Glomerular endothelial cell (primary cell): ENCODE measurements around the gene MARCKSL1. TPM values are rescaled to one million over a fixed set of nuclear protein-coding genes. Genes with fewer than 3 reads are reported as not detected.
A peak's percentile ranks its signal among the peaks of the same experiment; 100 is the strongest.

ENCODE experiments used
- DNase-seq: peaks from one replicate; pipeline ENCODE4 v3.0.0-alpha.2; 2011; ENCODE audit warnings: low read depth, low spot score; ENCODE audit errors: extremely low read depth
- total RNA-seq: library from RNA; depleted of rRNA; stranded (reverse); fragments of >200 nt; gene quantifications from 2 replicates; pipeline ENCODE4 v1.2.3, GENCODE V29; 2015

The MARCKSL1 gene
- total RNA-seq, 1 donor from 2014 or later: 455 TPM

DNA sequence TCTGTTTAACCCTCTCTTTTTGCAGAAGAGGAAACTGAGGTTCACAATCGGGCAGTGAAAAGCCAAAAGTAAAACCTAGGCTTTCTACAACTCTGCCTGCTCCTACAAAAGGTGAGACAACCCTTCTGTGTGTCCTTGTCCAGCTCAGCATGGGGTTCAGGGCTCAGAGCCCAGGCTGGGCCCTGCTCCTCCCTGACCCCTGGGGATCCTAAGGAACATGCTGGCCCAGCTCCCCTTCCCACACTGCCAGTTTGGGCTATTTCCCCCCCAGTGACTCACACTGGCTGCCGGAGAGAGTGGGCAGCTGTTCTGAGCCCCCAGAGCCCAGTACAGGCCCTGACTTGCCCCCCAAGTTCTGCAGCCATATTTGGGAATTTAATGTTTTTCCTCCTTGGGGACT is 17.4 kb upstream of the MARCKSL1 start:
- DNase-seq: no peak

DNA sequence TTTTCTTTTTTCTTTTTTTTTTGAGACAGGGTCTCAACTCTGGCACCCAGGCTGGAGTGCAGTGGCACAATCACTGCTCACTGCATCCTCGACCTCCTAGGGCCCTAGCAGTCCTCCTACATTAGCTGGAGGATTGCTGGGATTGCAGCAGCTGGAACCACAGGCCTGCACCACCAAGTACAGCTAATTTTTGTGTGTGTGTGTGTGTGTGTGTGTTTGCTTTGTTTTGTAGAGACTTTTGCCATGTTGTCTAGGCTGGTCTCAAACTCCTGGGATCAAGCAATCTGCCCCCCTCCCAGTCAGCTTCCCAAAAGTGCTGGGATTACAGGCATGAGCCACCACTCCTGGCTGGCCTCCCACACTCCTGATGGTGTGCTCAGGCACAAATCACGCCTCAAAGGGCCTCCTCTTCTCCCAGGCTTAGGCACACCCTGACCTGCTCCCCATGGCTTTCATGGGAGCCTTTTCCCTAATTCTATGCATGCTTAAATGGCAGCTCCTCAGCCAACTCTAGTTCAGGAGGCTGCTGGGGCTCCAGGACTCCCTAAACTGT is 16.9 kb upstream of the MARCKSL1 start:
- no peak for DNase-seq

DNA sequence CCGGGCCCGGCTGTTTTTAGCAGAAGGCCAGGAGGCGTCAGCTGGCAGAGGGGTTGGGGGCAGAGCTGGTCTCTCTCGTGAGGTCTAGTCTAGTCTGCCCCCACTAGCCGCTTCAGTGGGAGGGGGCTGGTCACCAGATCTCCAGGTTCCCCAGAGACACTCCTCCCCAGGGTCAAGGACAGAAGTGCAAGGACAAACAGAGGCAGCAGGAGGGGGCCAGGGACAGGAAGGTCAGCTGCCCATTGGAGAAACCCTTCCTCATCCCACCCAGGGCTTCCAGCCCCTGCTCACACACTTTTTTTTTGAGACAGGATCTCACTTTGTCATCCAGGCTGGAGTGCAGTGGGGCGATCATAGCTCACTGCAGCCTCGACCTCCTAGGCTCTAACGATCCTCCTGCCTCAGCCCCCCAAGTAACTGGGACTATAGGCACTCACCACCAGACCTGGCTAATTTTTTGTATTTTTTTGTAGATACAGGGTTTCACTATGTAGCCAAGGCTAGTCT is 16.3 kb upstream of the MARCKSL1 start:
- no peak for DNase-seq

DNA sequence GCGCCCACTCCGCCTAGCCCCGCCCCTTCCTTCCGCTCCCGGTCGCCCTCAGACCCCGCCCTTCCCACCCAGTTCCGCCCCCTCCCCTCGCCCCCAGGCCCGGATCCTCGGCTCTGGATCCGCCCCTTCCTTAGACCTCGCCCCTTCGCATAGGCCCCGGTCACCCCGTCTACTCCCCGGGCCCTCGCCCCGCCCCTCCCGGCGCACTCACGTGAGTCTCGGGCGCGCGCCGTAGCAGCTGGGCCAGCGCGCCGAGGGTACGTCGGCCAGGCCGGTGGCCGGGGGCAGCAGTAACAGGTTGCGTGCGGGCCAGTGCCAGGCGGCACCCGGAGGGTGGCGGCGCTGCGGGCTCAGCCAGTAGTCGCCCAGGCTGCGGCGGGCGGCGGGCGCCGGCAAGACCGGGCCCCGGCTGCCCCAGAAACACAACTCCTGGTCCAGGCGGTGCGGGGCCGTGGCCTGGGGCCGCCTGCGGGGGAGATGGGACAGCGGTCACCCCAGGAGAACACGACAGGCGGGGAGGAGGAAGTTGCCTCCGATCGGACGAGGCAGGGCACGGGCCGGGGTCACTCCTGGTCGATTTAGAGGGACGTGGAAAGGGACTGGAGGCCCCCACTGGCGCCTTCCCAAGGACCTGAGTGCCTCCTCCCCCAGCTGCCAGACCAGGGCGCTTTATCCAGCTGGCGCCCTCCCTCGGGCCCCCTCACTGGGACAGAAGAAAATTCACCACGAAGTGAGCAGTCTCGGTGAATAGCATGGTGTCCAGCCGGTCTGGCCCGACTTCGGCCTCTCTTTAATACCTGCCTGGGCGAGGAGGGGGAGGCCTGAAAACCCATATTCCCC is 15.6 kb upstream of the MARCKSL1 start:
- DNase-seq: no peak

DNA sequence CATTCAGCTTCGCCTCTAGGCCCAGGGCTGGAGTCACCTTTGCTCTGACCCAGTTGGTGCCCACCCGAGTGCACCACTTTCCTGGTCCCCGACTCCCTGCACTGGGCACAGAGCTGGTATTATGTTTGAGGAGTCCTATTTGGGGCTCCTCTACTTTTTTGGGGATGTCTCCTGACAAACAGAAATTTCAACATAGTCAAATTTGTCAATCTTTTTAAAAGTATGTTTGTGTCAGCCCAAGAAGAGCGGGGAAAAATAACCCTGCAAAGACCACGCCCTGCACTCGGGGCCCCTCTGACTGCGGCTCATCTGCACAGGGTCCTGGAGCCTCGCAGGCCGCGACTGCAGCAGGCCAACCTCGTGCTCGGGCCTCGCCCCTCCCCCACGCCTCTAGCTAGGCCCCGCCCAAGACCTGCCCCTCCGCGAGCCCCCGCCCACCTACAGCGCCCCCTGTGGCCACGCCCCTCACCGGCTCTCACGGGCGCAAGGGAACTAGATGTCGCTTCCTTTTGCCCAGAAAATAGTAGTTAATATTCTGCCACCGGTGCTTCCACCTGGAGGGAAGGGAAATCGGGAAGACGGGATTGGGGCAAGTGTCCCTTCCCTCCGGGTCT is 14.9 kb upstream of the MARCKSL1 start:
- DNase-seq: no peak

DNA sequence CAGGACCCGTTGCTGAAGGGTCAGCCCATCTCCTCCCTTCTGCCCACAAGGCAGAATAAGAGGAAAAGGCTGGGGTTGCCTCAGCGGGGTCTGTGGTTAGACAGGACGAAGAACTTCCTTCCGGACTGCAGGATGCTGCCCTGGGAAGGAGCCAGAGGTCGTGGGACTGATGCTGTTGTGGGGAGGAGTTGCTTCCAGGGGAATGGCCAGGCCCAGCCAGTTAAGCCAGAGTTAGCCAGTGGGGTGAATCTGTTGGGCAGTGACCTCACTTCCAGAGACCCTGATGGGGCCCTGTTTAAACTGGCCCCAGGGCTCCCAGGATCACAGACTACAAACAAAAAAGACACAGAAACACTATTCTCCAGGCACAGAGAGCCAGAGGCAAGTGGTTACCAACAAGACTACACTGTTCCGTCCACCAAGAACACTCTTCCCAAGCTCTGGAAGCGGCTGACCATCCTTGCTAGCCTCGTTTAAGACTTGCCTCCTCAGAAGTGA is 13.2 kb upstream of the MARCKSL1 start:
- peak; percentile 63 for DNase-seq

DNA sequence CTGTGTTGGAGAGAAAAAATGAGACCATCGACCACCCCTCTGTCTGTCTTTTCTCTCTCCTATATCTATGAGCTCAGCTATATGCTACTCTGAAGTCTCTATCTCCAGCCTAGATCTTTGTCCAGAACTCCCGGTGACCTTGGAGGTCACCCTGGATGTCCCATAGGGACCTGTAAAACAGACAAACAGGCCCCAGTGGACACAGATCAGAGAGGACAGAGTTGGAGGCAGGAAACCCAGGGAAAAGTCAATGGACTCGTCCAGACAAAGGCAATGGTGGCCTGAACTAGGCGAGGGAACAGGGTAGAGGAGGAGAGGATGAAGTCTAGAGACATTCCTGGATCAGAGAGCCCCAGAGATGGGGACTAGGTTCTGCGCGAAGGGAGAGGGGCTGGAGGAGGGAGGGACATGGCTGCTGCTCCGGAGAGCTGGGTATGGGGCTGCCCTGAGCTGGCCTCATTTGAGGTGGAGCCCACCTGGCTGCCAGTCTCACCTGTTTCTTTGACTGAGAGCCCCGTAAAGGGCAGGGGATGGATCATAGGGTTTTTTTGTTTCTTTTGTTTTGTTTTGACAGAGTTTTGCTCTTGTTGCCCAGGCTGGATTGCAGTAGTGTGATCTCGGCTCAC is 10.6 kb upstream of the MARCKSL1 start:
- no peak for DNase-seq

DNA sequence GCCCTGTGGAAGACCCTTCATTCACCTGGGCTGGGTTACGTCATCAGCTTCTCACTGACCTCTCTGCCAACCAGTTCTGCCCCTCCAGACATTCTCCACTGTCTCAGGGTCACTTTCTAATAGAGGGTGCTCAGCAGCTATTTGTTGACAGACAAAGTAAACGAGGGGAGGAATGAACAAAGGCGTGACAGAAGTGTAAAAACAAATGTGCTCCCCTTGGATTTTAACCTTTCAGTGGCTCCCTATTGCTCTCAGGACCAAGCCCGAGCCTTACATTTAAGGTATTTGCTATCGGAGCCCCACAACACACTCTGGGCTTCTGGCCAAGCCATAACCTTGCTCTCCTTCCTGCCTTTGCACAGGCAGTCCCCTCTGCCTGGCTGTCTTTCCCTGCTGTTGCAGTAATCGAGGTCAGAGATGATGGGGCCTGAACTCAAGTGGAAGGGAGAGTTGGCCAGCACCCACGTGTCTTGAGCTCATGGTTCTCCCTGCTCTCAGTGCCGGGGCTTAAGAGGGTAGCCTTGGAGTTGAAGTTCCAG is 9.3 kb upstream of the MARCKSL1 start:
- DNase-seq: no peak

DNA sequence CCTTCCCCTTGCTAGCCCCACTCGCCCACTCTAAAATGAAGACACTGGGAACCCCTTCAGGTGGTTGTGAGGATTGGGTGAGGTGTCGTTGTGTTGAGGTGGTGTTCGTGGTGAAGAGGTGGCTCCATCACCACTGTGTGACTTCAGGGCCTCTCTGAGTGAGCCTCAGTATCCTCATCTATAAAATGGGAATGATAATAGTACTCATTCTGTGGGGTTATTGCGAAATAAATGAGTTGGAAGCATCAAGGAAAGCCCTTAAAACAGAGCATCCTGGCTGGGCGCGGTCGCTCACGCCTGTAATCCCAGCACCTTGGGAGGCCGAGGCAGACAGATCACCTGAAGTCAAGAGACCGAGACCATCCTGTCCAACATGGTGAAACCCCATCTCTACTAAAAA is 6.7 kb upstream of the MARCKSL1 start:
- DNase-seq: no peak

DNA sequence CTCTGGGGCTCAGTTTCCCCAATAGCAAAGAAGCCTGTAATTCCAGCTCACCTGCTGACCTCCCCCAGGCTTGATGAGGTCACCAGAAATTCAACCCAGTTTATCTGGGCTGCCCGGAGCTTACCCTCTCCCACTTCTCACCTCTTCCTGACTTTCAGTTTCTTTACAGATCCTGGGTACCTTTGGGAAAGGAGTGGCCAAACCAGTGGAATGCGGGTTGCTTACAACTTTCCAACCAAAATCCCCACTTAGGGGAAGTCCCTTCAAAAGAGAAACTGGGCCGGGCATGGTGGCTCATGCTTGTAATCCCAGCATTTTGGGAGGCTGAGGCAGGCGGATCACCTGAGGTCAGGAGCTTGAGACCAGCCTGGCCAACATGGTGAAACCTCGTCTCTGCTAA is 5.9 kb upstream of the MARCKSL1 start:
- DNase-seq: no peak

DNA sequence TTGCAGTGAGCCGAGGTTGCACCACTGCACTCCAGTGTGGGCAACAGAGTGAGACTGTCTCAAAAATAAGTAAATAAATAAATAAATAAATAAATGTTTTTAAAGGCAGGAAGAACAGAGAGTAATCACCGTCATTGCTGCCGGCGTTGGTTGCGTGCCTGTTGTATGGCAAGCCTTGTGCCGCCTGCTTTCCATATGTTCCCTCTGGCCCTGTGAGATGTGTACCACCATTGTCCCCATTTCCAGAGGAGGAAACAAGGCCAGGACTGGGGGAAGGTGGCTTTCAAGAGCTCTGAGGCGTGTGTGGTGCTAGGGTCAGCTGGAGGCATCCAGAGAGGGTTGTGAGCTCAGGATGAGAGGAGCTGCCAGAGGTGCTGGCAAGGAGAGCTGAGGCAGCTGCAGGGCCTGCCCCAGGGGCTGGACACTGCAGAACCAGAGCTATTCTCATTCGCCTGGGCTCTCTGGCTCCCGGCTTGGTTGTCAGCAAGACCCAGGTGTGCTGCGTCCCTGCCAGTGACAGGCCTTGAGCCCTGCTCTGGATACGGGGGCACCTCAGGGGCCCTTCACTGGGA is 5.2 kb upstream of the MARCKSL1 start:
- DNase-seq: no peak

DNA sequence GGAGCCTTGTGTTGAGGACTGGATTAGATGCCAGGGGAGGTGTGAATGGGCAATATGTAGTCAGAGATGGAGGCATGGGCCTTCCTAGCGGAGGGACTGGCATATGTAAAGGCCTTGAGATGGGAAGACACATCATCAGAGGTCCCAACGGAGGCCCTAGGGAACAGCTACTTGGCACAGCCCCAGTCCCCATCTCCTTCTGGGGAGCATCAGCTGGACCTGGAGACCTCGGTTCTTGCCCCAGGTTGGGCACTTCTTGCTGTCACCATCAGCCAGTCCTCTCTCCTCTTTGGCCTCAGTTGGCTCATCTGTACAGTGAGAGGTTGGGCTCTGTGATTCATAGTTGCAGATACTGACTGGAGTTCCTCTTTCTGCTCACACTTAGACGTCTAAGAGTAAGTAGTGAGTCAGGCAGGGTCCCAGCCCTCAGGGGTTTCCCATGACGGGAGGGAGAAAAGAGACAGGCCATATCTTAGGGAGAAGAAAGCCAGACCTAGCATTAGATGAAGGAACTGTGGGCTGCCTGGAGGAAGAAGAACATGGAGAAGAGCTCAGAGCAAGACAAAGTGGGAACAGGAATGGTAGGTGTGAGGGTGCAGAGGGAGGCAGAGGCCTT is 3.4 kb upstream of the MARCKSL1 start:
- DNase-seq: no peak

DNA sequence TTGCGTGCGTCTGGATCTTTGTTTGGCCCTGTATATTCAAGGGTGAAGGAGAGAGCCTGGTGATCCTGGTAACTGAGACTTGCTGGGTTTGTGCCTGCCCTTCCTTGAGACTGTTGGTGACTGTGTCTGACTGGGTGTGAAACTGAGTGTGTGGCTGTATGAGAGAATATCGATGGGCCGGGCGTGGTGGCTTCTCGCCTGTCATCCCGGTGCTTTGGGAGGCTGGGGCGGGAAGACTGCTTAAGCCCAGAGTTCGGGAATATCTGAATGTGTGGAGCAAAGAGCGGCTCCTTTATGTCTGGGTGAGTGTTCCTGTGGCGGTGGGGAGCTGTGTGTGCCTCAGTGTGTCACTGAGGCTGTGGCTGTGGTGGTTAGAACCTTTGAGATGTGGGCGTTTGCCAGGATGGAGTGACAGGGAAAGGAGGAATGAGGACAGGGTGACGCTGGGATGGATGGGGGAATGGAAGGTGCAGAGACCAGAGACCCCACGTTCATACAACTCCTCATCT is 2.7 kb upstream of the MARCKSL1 start:
- DNase-seq: no peak

DNA sequence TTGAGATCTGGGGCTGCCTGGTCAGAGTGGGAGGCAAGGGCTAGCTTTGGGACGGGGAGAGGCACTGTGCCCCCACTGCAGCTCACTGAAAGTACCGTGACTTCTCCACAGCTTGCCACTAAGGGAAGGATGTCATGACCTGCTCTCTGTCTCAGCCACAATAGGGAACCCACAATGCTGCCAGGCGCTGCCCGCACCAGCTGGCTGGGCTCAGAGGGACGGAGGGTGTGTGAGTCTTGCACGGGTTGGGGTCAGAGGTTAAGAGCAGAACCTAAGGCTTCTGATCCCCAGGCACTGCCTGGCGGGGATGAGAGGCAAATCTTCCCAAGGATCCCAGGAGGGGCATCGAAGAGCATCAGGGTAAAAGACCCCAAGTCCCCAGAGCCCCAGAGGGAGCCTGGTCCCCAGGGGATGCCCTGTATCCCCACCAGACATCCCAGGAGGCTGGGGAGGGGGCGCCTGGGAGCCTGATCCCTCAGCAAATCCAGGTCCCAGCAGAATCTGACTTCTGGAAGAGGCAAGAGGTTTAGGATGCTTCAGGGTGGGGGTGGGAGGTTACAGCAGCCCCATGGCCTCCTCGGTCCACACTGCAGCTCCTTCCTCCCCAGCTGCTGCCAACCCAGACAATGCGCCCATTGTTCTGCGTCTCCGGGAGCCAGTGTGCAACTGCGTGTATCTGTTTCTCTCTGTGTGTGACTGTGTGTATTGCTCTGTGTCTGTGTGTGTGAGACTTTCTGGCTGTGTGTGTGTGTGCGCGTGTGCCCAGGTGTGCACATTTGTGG is 2.0 kb upstream of the MARCKSL1 start:
- no peak for DNase-seq

DNA sequence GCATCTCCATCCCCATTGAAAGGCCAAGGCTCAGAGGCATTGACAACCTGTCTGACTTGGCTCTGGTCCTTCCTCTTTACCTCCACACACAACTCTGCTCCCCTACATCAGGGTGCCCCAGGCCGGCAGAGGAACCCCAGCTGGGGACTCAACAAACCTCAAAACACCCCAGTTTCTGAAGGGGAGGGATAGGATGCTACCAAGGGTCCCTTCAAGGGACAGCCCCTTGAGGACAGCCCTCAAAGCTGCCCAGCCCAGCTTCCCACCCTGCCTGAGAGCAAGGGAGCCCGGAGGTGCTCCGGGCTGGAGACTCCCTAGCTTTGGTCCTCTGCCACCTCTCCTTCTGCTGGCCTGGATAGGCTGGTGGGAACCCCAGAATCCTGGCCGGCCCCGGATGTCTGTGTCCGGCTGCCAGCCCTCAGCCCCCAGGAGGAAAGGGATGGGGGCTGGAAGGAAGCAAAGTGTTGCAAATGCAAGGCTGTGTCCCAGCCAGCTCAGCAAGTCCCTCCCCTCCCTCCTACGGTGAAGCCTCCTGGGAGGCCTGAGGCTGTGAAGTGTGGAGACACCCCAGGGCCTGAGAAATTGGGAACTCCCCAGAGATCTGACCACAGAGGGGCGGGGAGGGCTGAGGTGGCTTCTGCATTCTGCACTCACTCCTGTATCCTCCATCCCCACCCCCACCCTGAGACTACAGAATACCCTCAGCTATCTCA is 1.1 kb upstream of the MARCKSL1 start:
- no peak for DNase-seq

DNA sequence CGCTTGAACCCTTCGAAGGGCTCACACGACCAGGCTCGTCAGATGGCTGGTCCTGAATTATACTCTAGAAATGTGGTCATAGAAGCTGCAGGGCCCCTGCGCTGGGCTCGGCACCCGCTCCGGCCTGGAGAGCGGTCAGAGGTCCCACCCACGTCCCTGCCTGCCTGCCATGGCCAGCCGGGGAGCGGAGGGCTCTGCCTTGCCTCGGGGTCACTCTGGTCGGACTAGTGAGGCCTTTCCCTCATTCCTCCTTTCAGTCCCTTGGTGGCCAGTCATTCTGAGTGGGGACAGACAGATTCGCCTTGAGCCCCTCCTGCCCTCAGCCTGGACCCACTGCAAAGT is 529 bp upstream of the MARCKSL1 start:
- no peak for DNase-seq

DNA sequence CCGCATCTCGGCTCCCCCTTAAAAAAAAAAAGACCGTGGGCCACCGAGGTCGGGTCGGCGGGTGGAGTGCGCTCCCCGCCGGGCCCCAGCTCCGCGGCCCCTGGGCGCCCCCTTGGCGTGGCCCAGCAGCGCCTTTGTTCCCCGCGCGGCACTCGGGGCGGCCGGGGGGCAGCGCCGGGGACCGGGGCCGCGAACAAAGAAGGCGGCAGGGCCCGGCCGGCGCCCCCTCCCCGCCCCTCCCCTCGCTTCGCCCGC is 571 bp downstream of the MARCKSL1 start:
- DNase-seq: no peak

DNA sequence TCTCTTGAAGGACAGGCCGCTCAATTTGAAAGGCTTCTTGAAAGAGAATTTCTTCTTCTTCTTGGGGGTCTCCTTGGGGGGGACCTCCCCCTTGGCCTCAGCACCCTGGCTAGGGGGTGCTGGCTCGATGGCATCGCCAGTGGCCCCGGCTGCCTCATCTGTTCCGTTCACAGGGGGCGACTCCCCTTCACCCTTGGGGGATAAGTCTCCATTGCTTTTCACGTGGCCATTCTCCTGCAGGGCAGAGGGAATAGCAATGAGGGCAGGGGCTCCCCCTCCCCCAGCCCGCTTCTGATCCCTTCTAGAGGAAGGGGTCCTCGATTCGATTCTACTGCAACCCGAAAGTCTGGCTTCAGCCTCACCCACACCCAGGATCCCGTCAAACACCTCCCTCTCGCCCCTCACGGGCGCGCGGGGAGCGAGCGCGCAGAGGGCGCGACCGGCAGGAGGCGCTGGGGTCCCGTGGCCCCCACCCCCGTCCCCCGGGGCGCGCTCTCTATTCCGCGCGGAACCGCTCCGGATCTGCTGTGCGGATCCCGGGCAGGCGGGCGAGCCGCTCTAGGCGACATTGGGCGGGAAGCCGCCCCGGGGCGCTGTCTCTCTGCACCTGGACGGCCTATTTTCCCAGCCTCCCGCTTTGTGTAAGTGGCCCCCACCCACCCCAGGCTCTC is 1.0 kb downstream of the MARCKSL1 start:
- DNase-seq: no peak
